GM21717 (cell line): Measurements from ENCODE around the gene CMIP.

Experiments
- ATAC-seq: cut with Tn5 transposase; IDR thresholded peaks from one replicate; pipeline ENCODE4 v1.9.1; 2021; ENCODE audit warnings: mild to moderate bottlenecking, moderate library complexity; ENCODE audit not compliant: unreplicated experiment

The CMIP gene

DNA sequence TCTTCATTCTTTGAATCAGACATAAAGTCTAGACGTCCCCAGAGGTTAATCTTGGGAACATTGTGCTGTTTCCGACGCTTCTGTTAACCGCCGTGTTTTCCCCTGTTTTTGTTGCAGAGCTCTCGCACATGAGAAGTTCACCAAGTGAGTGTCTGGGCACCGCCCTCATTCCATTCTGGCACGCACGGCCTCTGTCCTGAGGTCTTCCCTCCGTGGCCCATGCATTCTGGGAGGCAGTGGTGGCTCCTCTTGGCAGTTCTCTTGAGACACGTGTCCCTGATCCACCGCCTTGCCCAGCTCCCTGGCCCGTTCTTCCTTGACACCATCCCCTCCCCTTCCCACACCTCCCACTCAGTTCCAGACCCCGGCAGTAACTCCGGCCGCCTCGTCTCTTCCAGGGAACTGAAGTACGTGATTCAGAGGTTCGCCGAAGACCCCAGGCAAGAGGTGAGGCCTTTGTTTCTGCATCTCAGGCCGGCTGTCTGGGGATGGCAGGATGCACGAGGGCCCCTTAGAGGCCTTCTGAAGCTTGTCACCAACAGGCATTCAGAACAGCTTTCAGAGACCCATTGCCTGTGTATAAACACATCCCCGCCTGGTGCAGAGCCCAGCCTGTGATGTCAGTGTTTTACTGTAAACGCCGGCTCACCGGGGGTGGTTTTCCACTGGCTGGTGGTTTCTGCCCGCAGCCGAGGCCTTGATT lies 248.6 kb downstream of the CMIP start:
- ATAC-seq, result no peak

- no peak for ATAC-seq
These were observed 249.2 kb downstream of the CMIP start for GRCh38 chr16:81693744-81694303.

GRCh38 chr16:81694494-81695280 lies 250.1 kb downstream of the CMIP start:
- no peak for ATAC-seq

GRCh38 chr16:81695321-81696165 lies 250.9 kb downstream of the CMIP start:
- no peak for ATAC-seq

GRCh38 chr16:81696166-81696960 lies 251.8 kb downstream of the CMIP start:
- ATAC-seq, result no peak

GRCh38 chr16:81696961-81697615 lies 252.5 kb downstream of the CMIP start:
- no peak for ATAC-seq

- ATAC-seq, result no peak
These were observed 253.2 kb downstream of the CMIP start for GRCh38 chr16:81697616-81698309.

DNA sequence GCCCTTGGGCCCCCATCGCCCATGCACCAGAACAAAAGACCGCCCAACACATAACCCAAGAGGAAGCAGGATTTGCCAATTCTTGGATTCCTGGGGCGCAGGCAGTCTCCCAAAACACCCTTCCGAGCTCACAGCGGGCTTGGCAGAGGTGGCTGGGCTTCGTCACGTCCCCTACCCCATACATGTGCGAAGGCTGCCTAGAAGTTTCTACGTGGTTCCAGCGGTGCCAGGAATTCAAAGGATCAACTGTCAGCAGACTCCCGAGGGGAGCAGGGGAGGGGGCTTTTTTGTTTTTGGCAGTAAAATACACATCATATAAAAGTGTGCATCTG lies 253.7 kb downstream of the CMIP start:
- ATAC-seq, result no peak

- ATAC-seq, result no peak
These were observed 255.0 kb downstream of the CMIP start for GRCh38 chr16:81699596-81699995.

- no peak for ATAC-seq
These were observed 255.6 kb downstream of the CMIP start for GRCh38 chr16:81700071-81700779.

GRCh38 chr16:81700780-81701165 lies 256.2 kb downstream of the CMIP start:
- no peak for ATAC-seq

GRCh38 chr16:81701296-81701970 lies 256.8 kb downstream of the CMIP start:
- no peak for ATAC-seq

DNA sequence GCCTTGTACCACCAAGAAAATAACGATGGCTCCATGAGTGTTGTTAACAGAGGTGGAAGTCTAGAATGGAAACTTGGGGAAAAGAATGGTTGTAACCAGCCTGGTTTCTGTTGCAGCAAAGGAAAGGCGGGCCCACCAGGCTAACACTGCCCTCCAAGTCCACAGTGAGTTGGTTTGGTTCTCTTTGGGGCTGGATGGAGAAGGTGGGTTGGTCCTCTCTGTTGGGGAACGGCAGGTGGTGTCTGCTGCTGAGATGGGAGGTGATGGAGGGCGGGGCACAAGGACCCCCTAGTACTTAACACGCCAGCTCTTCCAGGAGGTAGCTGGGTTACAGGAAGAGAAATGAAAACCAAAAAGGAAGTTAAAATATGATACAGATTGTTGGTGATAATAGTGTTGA lies 257.9 kb downstream of the CMIP start:
- ATAC-seq, result no peak

DNA sequence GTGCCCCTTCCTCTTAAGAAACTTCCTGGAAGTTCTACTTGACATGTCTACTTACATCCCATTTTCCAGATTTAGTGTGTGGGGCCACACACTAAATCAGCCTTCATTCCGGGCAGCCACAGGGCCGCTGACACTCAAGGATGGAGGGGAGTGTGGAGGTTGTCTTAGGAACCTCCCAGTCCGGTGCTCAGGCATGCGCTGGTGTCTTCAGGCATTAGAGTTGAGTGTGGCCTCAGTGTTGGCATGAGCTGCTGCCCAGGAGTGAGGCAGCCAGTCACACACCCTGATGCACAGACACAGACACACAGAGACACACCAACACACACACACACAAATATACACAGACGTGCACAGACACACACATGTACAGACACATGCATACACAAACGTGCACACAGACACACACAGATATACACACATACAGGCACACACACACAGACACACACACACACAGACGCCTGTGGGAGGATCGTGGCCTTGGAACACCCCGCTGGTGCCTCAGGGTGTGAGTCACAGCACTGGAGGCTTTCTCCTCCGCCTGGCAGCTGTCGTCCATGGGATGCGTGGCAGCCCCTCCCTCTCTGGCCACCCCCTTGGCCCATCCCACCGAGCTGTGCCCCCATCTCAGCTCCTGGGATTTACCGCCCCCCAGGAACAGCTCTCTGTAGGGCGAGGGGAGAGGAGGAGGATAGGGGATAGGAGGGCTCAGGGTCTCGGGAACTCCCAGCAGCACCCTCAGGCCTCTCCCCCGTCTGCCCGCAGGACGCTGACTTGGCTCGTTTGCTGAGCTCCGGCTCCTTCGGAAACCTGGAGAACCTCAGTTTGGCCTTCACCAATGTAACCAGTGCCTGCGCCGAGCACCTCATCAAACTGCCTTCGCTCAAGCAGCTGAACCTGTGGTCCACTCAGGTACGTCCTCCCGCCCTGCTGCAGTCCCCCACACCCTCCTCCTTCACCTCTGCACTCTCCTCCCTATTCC lies 258.9 kb downstream of the CMIP start:
- no peak for ATAC-seq

DNA sequence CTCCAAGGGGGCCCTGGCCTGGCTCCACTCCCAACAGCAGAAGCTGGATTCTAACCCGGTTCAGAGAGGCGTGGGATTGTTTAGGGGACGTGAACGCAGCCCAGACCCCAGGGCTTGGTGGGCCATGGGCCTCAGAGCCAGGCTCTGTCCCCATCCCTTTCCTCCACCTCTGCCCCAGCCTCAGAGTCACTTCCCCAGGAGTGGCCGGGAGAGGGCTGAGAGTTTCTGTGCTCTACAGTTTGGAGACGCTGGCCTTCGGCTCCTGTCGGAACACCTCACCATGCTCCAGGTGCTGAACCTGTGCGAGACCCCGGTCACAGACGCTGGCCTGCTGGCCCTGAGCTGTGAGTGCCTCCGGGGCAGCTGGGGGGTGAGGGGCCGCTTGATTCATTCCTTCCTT lies 260.7 kb downstream of the CMIP start:
- no peak for ATAC-seq

DNA sequence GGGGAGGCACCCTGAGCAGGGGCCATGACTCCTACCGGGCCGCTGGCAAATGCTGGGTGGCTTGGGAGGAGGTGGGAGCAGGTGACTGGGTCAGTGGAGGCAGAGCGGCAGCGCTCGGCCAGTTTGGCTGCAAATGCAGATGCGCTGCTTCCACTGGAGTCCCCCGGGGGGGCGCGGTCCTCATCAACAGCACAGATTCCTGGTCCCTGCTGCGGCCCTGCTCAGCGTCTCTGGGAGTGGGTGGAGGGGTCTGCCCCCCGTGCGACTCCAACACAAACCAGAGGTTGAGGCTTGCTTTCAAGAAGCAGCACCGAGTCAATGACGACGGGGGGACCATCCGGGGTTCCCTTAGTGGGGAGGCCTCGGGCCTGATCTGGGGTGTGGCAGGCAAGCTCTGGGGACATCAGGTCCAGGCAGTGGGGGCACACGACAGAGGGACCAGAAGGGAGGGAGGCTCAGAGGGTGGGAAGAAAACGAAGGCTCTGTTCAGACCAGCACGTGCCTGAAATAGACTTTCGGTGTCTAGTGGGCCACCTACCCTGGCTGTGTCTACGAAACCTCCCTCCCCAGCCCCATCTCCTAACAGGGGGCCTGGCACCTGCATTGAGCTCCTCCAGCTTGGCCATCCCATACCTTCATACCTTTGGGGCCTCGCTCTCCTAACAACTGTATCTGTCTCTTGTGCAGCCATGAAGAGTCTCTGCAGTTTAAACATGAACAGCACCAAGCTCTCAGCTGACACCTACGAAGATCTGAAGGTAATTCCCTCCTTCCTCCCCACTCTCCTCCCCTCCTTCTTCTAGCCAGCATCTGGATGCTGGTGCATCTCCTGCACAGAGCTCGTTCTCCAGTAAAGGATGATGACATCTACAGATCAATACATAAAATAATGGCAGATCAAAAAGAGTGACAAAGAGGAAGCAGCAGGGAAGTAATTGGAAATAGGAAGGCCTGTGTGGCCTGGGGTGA lies 262.0 kb downstream of the CMIP start:
- ATAC-seq, result no peak
